Body of pancreas (tissue), 4 donors: ENCODE measurements around the gene PHF21A. TPM values are rescaled to one million over a fixed set of nuclear protein-coding genes. Genes with fewer than 3 reads are reported as not detected.

Experiments
- ATAC-seq: fragments of 150-250 bp; one replicate; pipeline ENCODE4 v1.9.1; 2016
- DNase-seq, 4 donors: peaks; one replicate each; pipeline ENCODE4 v3.0.0-alpha.2; 2019
- H3K27ac ChIP-seq, 4 donors: fragments of 200-600 bp; sonication (generic); 1 replicate in 3 of 4; 2 replicates in 1 of 4; pipeline versions ENCODE4 v1.5.1 to v1.6.1; 2016 to 2019; ENCODE audit warnings: mild to moderate bottlenecking in 1 of 4, mixed read lengths in 1 of 4, moderate library complexity in 1 of 4
- H3K27me3 ChIP-seq, 2 donors: fragments of 200-600 bp; sonication (generic); one replicate each; pipeline ENCODE4 v1.6.0; 2016; ENCODE audit warnings: mild to moderate bottlenecking in 1 of 2
- H3K36me3 ChIP-seq, 2 donors: fragments of 200-600 bp; sonication (generic); replicated peaks in 1 of 2; 2 replicates each; pipeline ENCODE4 v1.5.1; 2016; ENCODE audit warnings: low read depth in 2 of 2; ENCODE audit not compliant: insufficient read depth in 1 of 2
- H3K4me1 ChIP-seq: fragments of 200-600 bp; sonication (generic); one replicate; pipeline ENCODE4 v1.6.0; 2016
- H3K4me3 ChIP-seq, 2 donors: fragments of 200-600 bp; sonication (generic); 1 replicate in 1 of 2; 2 replicates in 1 of 2; pipeline ENCODE4 v1.5.1; 2016 to 2019
- H3K9me3 ChIP-seq, 3 donors: fragments of 200-600 bp; sonication (generic); 1 replicate in 2 of 3; 2 replicates in 1 of 3; pipeline ENCODE4 v1.5.1; 2016
- POLR2A ChIP-seq, 3 donors: fragments of 450-650 bp; IDR thresholded peaks; one replicate each; pipeline ENCODE4 v1.6.1; 2016; ENCODE audit warnings: antibody characterized with exemption in 3 of 3, mild to moderate bottlenecking in 2 of 3
- WGBS, 2 donors: methylation state at CpG; one replicate each; pipeline ENCODE4 v1.1.5; 2017; 5-methylcytosine and 5-hydroxymethylcytosine counted together
- intact Hi-C: fragments of 100-400 bp; cut with DNase I; formaldehyde crosslinking; loops from one replicate; pipeline ENCODE4 v1.15.1; 2023
- total RNA-seq, 2 donors: library from RNA; depleted of rRNA; stranded (reverse); fragments of >200 nt; gene quantifications; one replicate each; pipeline ENCODE4 v1.1.0, GENCODE V29; 2016
- TF ChIP-seq, protein P1 (sequence below), 7 experiments: fragments of 450-650 bp in 4 of 7; fragments of 200-600 bp in 3 of 7; sonication (generic) in 3 of 7; IDR thresholded peaks; one replicate each; pipeline ENCODE4 v1.5.1; 2016 to 2019; ENCODE audit warnings: antibody characterized with exemption in 7 of 7

PHF21A gene
- total RNA-seq, 2 donors from 2014 or later = 11.7 to 49.4 TPM

DNA sequence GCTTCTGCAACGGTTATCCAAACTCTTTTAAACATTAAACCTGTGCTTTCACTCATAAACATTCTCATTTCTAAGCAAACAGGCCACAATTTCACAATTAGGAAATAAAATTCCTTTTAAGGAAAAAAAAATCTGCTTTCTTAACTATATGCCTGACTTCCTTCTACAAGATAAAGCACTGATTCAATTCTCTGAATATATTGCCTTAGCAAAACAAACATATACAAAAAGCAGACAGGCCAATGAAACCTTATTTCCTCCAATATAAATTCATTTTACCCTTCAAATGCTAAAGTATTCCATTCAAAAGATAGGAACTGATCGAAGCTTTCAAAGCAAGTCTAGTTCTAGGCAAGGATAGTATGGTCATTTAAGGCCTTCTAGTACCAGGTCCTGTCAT, 76.7 kb downstream of the PHF21A start:
- Histone ChIP-seq H3K36me3 (no peaks in the 10 kb centered on the region), H3K27me3 (no peaks in the 10 kb centered on the region), H3K27ac (peak overlapping the region in 1 of 4 donors; percentile 12), H3K4me3 (no peak overlapping the region), H3K4me1 (no peaks in the 10 kb centered on the region), H3K9me3 (no peaks in the 10 kb centered on the region)
- WGBS, 2 donors = 59 to 73% methylated on average over 2 of the region's 2 CpGs
- DNase-seq (no peak), ATAC-seq (no peak)
- intact Hi-C loops = no loop called here
- TF ChIP-seq, protein P1, sequence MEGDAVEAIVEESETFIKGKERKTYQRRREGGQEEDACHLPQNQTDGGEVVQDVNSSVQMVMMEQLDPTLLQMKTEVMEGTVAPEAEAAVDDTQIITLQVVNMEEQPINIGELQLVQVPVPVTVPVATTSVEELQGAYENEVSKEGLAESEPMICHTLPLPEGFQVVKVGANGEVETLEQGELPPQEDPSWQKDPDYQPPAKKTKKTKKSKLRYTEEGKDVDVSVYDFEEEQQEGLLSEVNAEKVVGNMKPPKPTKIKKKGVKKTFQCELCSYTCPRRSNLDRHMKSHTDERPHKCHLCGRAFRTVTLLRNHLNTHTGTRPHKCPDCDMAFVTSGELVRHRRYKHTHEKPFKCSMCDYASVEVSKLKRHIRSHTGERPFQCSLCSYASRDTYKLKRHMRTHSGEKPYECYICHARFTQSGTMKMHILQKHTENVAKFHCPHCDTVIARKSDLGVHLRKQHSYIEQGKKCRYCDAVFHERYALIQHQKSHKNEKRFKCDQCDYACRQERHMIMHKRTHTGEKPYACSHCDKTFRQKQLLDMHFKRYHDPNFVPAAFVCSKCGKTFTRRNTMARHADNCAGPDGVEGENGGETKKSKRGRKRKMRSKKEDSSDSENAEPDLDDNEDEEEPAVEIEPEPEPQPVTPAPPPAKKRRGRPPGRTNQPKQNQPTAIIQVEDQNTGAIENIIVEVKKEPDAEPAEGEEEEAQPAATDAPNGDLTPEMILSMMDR (IDR thresholded peaks at IDR 0.05) = no peak
- TF ChIP-seq POLR2A (IDR thresholded peaks at IDR 0.05) = no peak

DNA sequence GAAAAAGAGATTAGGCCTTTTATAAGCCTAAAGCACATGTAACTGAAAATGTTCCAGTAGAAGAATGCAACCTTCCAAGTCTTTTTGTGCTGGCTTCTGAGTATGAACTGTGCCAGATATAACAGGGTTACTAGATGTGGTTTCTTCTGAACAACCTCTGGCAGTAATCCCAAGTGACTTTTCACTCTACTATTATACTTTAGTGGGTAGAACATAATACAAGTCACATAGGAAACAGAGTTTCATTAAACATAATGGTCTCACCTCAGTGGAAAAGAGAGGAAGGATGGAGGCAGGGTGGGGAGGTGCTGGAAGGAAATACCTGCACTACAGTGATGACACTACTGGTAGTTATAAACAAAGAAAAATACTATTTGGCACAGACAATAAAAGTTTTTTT, 81.3 kb downstream of the PHF21A start:
- intact Hi-C loops = no loop called here

DNA sequence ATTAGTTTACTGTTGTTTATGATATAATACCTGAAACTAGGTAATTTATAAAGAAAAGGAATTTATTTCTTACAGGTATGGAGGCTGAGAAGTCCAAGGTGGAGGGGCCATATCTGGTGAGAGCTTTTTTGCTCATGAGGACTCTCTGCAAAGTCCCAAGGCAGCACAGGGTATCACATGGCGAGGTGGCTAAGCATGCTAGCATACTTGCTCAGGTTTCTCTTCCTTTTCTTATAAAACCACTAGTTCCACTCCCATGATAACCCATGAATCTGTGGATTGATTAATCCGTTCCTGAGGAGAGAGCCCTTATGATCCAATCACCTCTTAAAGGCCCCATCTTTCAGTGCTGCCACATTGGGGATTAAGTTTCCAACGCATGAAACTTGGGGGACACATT, 82.7 kb downstream of the PHF21A start:
- TF ChIP-seq, protein P1 (IDR thresholded peaks at IDR 0.05) = no peak
- TF ChIP-seq POLR2A (IDR thresholded peaks at IDR 0.05) = no peak
- intact Hi-C loops = no loop called here
- no peak overlapping the region for H3K27ac ChIP-seq
- WGBS, 2 donors = 87 to 88% methylated on average over 3 of the region's 3 CpGs
- H3K4me3 ChIP-seq = no peak overlapping the region
- no peaks in the 10 kb centered on the region for H3K9me3 ChIP-seq
- no peaks in the 10 kb centered on the region for H3K36me3 ChIP-seq
- no peak for ATAC-seq
- no peak for DNase-seq
- H3K27me3 ChIP-seq = no peaks in the 10 kb centered on the region
- no peaks in the 10 kb centered on the region for H3K4me1 ChIP-seq

More for the DNA sequence above, 81.3 kb downstream of the PHF21A start:
- Histone ChIP-seq H3K4me3 (no peak overlapping the region), H3K4me1 (no peaks in the 10 kb centered on the region), H3K27me3 (no peaks in the 10 kb centered on the region), H3K27ac (no peak overlapping the region), H3K9me3 (no peaks in the 10 kb centered on the region), H3K36me3 (no peaks in the 10 kb centered on the region)
- no peak for TF ChIP-seq POLR2A (IDR thresholded peaks at IDR 0.05)
- TF ChIP-seq, protein P1 (IDR thresholded peaks at IDR 0.05) = no peak
- ATAC-seq = no peak
- DNase-seq = no peak

DNA sequence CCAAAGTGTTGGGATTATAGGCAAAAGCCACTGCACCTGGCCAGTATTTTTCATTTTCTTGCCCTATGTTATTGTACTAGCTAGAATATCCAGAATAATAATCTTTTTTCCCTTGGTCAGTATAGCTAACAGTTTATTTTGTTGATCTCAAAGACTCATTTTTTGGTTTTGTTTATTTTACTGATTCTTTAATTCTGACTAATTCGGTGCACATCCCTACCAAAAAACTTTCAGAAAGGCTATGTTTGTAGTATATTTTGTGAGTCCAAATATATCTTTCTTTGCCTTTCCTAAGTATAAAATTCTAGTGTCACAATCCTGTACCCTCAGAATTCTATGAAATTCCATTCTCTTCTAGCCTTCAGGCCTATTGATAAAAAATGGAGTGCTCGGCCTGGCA, 84.3 kb downstream of the PHF21A start:
- Histone ChIP-seq H3K4me3 (no peak overlapping the region), H3K27me3 (no peaks in the 10 kb centered on the region), H3K9me3 (no peaks in the 10 kb centered on the region), H3K36me3 (no peaks in the 10 kb centered on the region), H3K4me1 (no peaks in the 10 kb centered on the region), H3K27ac (no peak overlapping the region)
- no peak for TF ChIP-seq POLR2A (IDR thresholded peaks at IDR 0.05)
- TF ChIP-seq, protein P1 (IDR thresholded peaks at IDR 0.05) = no peak
- no peak for ATAC-seq
- no peak for DNase-seq
- 90 to 98% methylated on average over 2 of the region's 2 CpGs for WGBS, 2 donors
- intact Hi-C loops = no loop called here

DNA sequence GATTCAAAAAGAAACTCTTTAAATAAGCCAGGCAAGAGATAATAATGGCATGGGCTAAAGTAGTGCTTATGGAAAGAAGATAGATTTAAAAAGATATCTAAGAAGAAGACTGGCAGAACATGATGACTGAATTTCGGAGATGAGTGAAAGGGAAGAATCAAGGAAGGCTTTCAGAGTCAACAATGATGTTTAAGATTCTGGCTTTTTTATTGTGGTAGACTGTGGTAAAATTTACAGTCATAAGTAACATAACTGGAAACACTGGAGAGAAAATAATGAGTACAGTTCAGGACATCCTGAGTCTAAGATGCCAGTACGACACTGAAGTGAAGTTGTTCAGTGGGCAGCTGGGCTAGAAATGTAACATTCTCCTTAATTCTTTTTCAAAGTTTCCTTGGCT, 85.2 kb downstream of the PHF21A start:
- Histone ChIP-seq H3K27ac (no peak overlapping the region), H3K9me3 (no peaks in the 10 kb centered on the region), H3K27me3 (no peaks in the 10 kb centered on the region), H3K36me3 (no peaks in the 10 kb centered on the region), H3K4me1 (no peaks in the 10 kb centered on the region), H3K4me3 (no peak overlapping the region)
- DNase-seq (no peak), ATAC-seq (no peak)
- intact Hi-C loops = no loop called here
- 91 to 92% methylated on average over 2 of the region's 2 CpGs for WGBS, 2 donors
- TF ChIP-seq, protein P1 (IDR thresholded peaks at IDR 0.05) = no peak
- TF ChIP-seq POLR2A (IDR thresholded peaks at IDR 0.05) = no peak
